Ovary (tissue), 9 donors: ENCODE measurements around the gene SEMA4D. TPM values are rescaled to one million over a fixed set of nuclear protein-coding genes. Genes with fewer than 3 reads are reported as not detected.

Source experiments
- DNase-seq, 5 donors: peaks; one replicate each; pipeline ENCODE4 v3.0.0-alpha.2; 2019 to 2020
- H3K27ac ChIP-seq, 2 donors: fragments of 200-600 bp; one replicate each; pipeline versions ENCODE4 v1.5.1 to v1.8.0; 2019 to 2022
- H3K27me3 ChIP-seq: fragments of 200-600 bp; one replicate; pipeline ENCODE4 v1.8.0; 2022
- H3K36me3 ChIP-seq: fragments of 200-600 bp; sonication (generic); one replicate; pipeline ENCODE4 v1.5.1; 2019
- H3K4me1 ChIP-seq: one replicate; pipeline ENCODE4 v1.8.1; 2013; ENCODE audit warnings: mild to moderate bottlenecking, moderate library complexity; ENCODE audit not compliant: insufficient read depth
- H3K4me3 ChIP-seq: fragments of 200-600 bp; sonication (generic); one replicate; pipeline ENCODE4 v1.5.1; 2017
- H3K9me3 ChIP-seq, 2 donors: fragments of 200-600 bp in 1 of 2; sonication (generic) in 1 of 2; one replicate each; pipeline versions ENCODE4 v1.5.1 to v1.8.1; 2013 to 2019; ENCODE audit warnings: mild to moderate bottlenecking in 1 of 2, moderate library complexity in 1 of 2
- EP300 ChIP-seq: sonication (generic); formaldehyde crosslinking; IDR thresholded peaks from one replicate; pipeline ENCODE4 v1.6.1; 2017; ENCODE audit warnings: antibody characterized with exemption
- POLR2A ChIP-seq: fragments of 450-650 bp; IDR thresholded peaks from one replicate; pipeline ENCODE4 v1.6.1; 2017; ENCODE audit warnings: antibody characterized with exemption, mild to moderate bottlenecking, moderate library complexity
- WGBS, 3 donors: extraction: QIAGEN DNeasy Blood & Tissue Kit in 1 of 3; methylation state at CpG; one replicate each; pipeline versions ENCODE4 v1.1.5 to v1.1.7; 2013 to 2017; 5-methylcytosine and 5-hydroxymethylcytosine counted together
- intact Hi-C, 4 donors: fragments of 100-400 bp; cut with DNase I; formaldehyde crosslinking; loops; one replicate each; pipeline versions ENCODE4 v1.11.0 to v1.15.1; 2022 to 2023
- polyA plus RNA-seq, 2 donors: library from polyadenylated mRNA; stranded (reverse); fragments of 200-250 nt in 1 of 2; fragments of 350-450 nt in 1 of 2; fragmentation: Illumina TruSeq in 1 of 2; extraction: RNeasy Lipid Tissue Mini Kit (QIAGEN cat#74804) in 1 of 2; gene quantifications; one replicate each; pipeline ENCODE4 v1.2.3, GENCODE V29; 2013 to 2014
- total RNA-seq, 7 donors: library from RNA; depleted of rRNA in 2 of 7; stranded (reverse); fragments of >200 nt in 2 of 7; fragmentation: NEBNext Ultra II Directional in 3 of 7; extraction: Animal tissue kit (Norgen Biotek cat#: 25700) in 3 of 7; gene quantifications; one replicate each; pipeline versions ENCODE4 v1.1.0 to v1.2.4, GENCODE V29; 2016 to 2023
- TF ChIP-seq, protein P1 (sequence below), 3 donors: fragments of 450-650 bp in 2 of 3; fragments of 200-600 bp in 1 of 3; IDR thresholded peaks; one replicate each; pipeline versions ENCODE4 v1.5.1 to v1.8.0; 2016 to 2022; ENCODE audit warnings: antibody characterized with exemption in 3 of 3, mild to moderate bottlenecking in 1 of 3
- donor health status: DM: no; HTN: no; CAD: no; lungs with moderate emphysema.
- donor health status: DM: no; HTN: no; CAD: no.
- donor health status: Bipolar disorder and iron deficiency.
- donor health status: DM: yes; HTN: yes; CAD: no.
- donor health status: DM: no; HTN: no; CAD: no.
- donor health status: DM: yes; HTN: yes; CAD: no.

Gene SEMA4D
- total and polyA plus RNA-seq, 9 donors = 6.0 to 27.2 (median 16.7) TPM

DNA sequence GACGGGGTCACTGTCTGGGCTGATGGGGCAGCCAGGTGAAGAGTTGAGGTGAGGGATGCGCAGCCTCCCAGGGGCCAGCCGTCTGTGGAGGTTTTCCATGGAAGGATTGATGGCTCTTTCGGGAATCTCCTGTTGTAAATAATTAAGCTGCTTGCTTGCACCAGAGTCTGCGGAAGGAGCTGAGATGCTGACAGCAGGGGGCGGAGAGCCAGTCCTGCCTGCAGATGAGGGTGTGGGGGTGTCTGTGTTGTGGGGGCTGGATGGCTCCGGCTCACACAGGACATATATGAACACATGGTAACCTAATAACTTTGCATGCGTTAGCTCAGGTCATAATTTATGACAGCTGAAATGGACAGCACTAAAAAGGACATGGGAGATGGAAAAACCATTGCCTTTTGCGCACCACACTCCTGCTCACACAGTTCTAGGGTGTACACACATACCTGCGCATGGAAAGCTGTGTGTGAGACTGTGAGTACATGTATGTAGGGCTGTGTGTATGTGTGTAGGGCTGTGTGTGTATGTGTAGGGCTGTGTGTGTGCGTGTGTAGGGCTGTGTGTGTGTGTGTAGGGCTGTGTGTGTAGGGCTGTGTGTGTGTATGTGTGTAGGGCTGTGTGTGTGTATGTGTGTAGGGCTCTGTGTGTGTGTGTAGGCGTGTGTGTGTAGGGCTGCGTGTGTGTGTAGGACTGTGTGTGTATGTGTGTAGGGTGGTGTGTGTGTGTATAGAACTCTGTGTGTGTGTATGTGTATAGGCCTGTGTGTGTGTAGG, 36.8 kb upstream of the SEMA4D start:
- 68 to 70% (median 70%) methylated on average over 13 of the region's 13 CpGs for WGBS, 3 donors
- no peaks in the 10 kb centered on the region for H3K9me3 ChIP-seq
- TF ChIP-seq, protein P1, sequence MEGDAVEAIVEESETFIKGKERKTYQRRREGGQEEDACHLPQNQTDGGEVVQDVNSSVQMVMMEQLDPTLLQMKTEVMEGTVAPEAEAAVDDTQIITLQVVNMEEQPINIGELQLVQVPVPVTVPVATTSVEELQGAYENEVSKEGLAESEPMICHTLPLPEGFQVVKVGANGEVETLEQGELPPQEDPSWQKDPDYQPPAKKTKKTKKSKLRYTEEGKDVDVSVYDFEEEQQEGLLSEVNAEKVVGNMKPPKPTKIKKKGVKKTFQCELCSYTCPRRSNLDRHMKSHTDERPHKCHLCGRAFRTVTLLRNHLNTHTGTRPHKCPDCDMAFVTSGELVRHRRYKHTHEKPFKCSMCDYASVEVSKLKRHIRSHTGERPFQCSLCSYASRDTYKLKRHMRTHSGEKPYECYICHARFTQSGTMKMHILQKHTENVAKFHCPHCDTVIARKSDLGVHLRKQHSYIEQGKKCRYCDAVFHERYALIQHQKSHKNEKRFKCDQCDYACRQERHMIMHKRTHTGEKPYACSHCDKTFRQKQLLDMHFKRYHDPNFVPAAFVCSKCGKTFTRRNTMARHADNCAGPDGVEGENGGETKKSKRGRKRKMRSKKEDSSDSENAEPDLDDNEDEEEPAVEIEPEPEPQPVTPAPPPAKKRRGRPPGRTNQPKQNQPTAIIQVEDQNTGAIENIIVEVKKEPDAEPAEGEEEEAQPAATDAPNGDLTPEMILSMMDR (IDR thresholded peaks at IDR 0.05) = no peak
- no peak for TF ChIP-seq POLR2A
- DNase-seq = no peak
- no peaks in the 10 kb centered on the region for H3K4me1 ChIP-seq
- H3K27ac ChIP-seq = no peak overlapping the region
- no peak overlapping the region for H3K4me3 ChIP-seq
- no peaks in the 10 kb centered on the region for H3K27me3 ChIP-seq
- intact Hi-C loops = loop anchor here in 1 of 4 donors (2.0 kb wide), 1 partner anchor 522 kb away; no protein-coding TSS in a partner anchor
- H3K36me3 ChIP-seq = no peaks in the 10 kb centered on the region

DNA sequence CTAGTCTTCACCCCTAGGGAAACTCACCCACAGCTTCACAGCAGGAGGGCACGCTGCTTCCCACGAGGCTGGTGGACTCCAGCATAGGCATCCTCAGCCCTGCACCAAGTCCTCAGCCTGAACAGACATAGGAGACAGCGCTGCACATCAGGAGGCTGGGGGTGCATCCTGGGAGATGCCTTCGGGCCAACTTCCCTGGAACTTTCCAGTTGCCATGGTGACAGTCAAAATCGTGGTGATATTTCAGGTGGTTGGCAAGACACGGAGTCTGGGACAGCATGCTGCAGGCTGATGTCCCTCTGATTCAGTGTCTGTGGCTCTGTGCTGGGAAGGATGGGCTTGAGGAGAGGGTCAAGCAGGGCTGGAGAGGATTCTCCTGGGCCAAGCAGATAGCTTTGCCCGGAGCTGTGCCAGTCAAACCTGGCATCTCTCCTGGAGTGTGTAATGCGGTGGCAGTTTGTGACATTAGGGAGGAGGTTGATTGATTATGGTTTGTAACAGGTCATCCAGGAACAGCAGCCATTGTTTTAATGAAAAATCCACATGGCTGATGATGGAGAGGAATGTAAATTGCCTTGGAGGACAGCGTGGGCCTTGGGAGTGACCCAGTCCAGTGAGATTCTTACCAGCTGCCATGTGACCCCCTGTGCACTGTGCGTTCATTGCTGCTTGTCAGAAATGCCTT, 35.6 kb upstream of the SEMA4D start:
- H3K4me1 ChIP-seq = no peaks in the 10 kb centered on the region
- H3K4me3 ChIP-seq = no peak overlapping the region
- 54 to 57% (median 54%) methylated on average over 10 of the region's 10 CpGs for WGBS, 3 donors
- no peak for DNase-seq
- H3K36me3 ChIP-seq = no peaks in the 10 kb centered on the region
- H3K27me3 ChIP-seq = no peaks in the 10 kb centered on the region
- intact Hi-C loops = loop anchor here in 1 of 4 donors (2.0 kb wide), 1 partner anchor 521 kb away; no protein-coding TSS in a partner anchor
- TF ChIP-seq, protein P1 (IDR thresholded peaks at IDR 0.05) = no peak
- TF ChIP-seq EP300 = no peak
- no peak for TF ChIP-seq POLR2A
- no peak overlapping the region for H3K27ac ChIP-seq
- H3K9me3 ChIP-seq = no peaks in the 10 kb centered on the region

DNA sequence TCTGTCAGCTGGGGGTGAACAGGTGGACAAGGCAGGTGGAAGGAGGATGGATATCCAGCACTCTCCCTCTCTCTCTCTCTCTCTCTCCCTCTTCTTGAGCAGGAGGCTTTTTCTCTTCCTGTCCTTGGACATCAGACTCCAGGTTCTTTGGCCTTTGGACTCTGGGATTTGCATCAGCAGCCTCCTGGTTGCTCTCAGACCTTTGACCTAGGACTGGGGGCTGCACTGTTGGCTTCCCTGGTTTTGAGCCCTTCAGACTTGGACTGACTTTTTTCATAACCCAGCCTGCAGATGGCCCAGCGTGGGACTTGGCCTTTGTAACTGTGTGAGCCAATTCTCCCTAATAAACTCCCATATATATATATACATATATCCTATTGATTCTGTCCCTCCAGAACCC, 35.0 kb upstream of the SEMA4D start:
- intact Hi-C loops = no loop called here
- Histone ChIP-seq H3K4me3 (no peak overlapping the region), H3K27ac (no peak overlapping the region), H3K4me1 (no peaks in the 10 kb centered on the region), H3K27me3 (no peaks in the 10 kb centered on the region), H3K9me3 (no peaks in the 10 kb centered on the region), H3K36me3 (no peaks in the 10 kb centered on the region)
- WGBS, 3 donors = 75 to 96% (median 82%) methylated on average over 1 of the region's 1 CpG
- DNase-seq = no peak
- TF ChIP-seq POLR2A = no peak
- TF ChIP-seq, protein P1 (IDR thresholded peaks at IDR 0.05) = no peak
- TF ChIP-seq EP300 = no peak

DNA sequence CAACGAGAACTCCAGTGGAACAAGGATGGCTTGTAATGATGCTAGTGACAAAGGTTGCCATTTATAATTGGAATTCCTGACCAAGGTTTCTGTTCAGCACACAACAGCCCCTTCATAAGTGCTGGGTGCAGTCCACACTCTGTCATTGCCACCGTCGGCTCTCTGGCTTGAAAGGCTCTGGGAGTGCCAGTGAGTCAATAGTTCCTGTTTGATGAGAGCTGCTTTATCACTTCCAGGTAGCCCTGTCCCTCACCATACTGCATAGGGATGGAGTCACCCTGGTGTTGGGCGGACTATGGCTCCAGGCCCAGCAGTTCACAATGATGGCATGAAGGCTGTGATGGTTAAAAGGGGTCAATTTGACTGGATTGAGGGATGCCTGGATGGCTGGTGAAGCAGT, 34.6 kb upstream of the SEMA4D start:
- no peak overlapping the region for H3K27ac ChIP-seq
- TF ChIP-seq, protein P1 (IDR thresholded peaks at IDR 0.05) = no peak
- TF ChIP-seq POLR2A = no peak
- no peak for TF ChIP-seq EP300
- H3K36me3 ChIP-seq = no peaks in the 10 kb centered on the region
- no peaks in the 10 kb centered on the region for H3K9me3 ChIP-seq
- no peak for DNase-seq
- intact Hi-C loops = no loop called here
- H3K4me1 ChIP-seq = no peaks in the 10 kb centered on the region
- 63 to 83% (median 70%) methylated on average over 4 of the region's 4 CpGs for WGBS, 3 donors
- H3K27me3 ChIP-seq = no peaks in the 10 kb centered on the region
- no peak overlapping the region for H3K4me3 ChIP-seq
